HL-60 (cell line): Measurements from ENCODE around the gene PACSIN1.

ENCODE experiments used
- DNase-seq, 2 experiments: peaks; one replicate each; pipeline ENCODE4 v3.0.0-alpha.2; 2010 to 2020; ENCODE audit warnings: low read depth in 1 of 2, low spot score in 1 of 2
- H3K27ac ChIP-seq: fragments of 250-450 bp; sonication (Bioruptor Pico); replicated peaks from 2 replicates; pipeline ENCODE4 v1.5.1; 2020; ENCODE audit warnings: mild to moderate bottlenecking, moderate library complexity
- H3K27me3 ChIP-seq: fragments of 250-450 bp; sonication (Bioruptor Pico); 2 replicates; pipeline ENCODE4 v1.5.1; 2021; ENCODE audit warnings: mild to moderate bottlenecking, moderate library complexity; ENCODE audit not compliant: insufficient read depth, poor library complexity, severe bottlenecking
- H3K4me3 ChIP-seq: replicated peaks from 2 replicates; pipeline ENCODE4 v1.5.1; 2011; ENCODE audit warnings: mild to moderate bottlenecking, control low read depth, low read length; ENCODE audit not compliant: insufficient read depth
- CTCF ChIP-seq: IDR thresholded peaks from one replicate; pipeline ENCODE4 v1.5.1; 2011; ENCODE audit warnings: low read length, control low read depth, inconsistent platforms; ENCODE audit not compliant: insufficient read depth
- GABPA ChIP-seq: IDR thresholded peaks from 2 replicates; pipeline ENCODE4 v1.6.1; 2012; ENCODE audit warnings: low read depth
- POLR2AphosphoS5 ChIP-seq: IDR thresholded peaks from 2 replicates; pipeline ENCODE4 v1.6.1; 2012; ENCODE audit warnings: low read depth
- REST ChIP-seq: IDR thresholded peaks from 2 replicates; pipeline ENCODE4 v1.6.1; 2012; ENCODE audit warnings: low read depth; ENCODE audit not compliant: insufficient replicate concordance
- SPI1 ChIP-seq: IDR thresholded peaks from 2 replicates; pipeline ENCODE4 v1.6.1; 2012; ENCODE audit warnings: low read depth, mild to moderate bottlenecking, borderline replicate concordance

The PACSIN1 gene

GRCh38 chr6:34564181-34564580, 98.3 kb downstream of the PACSIN1 start:
- H3K27ac ChIP-seq, result no peak overlapping the region
- DNase-seq, result no peak
- no peak overlapping the region for H3K4me3 ChIP-seq
- H3K27me3 ChIP-seq, result peaks cover 5% of the 10 kb centered on the region
- no peak for TF ChIP-seq POLR2AphosphoS5
- TF ChIP-seq GABPA, result no peak
- TF ChIP-seq SPI1, result no peak
- no peak for TF ChIP-seq CTCF
- TF ChIP-seq REST, result no peak

GRCh38 chr6:34565722-34566137, 99.9 kb downstream of the PACSIN1 start:
- DNase-seq, result no peak
- H3K27me3 ChIP-seq, result peaks cover 7% of the 10 kb centered on the region
- TF ChIP-seq CTCF, result no peak
- no peak for TF ChIP-seq POLR2AphosphoS5
- TF ChIP-seq REST, result no peak
- TF ChIP-seq GABPA, result no peak
- no peak for TF ChIP-seq SPI1
- no peak overlapping the region for H3K4me3 ChIP-seq
- H3K27ac ChIP-seq, result no peak overlapping the region

- no peak overlapping the region for H3K27ac ChIP-seq
- no peak overlapping the region for H3K4me3 ChIP-seq
- H3K27me3 ChIP-seq, result peaks cover 7% of the 10 kb centered on the region
- DNase-seq, result no peak
- TF ChIP-seq GABPA (no peak), POLR2AphosphoS5 (no peak), SPI1 (no peak), REST (no peak)
These were observed 101.1 kb downstream of the PACSIN1 start for GRCh38 chr6:34566830-34567546.
